ENCODE measurements around the gene TRAFD1.
"Not testable (repeated sequence)": the region's sequence is repeated elsewhere in the genome, so short reads cannot be mapped to it uniquely, and the experiment has no call there.

The TRAFD1 gene

GRCh38 chr12:112125250-112125999, at the start of gene TRAFD1:
Gene TRAFD1 (plus strand): TSS chr12:112125560. CDS start chr12:112130523, 4,963 bp downstream.
- peak; percentile 98 to 99 for DNase-seq

- no peak for DNase-seq
Observed at GRCh38 chr12:112087055-112087850, 38.1 kb upstream of the TRAFD1 start.

- DNase-seq, result no peak
Observed at GRCh38 chr12:112087851-112088250, 37.5 kb upstream of the TRAFD1 start.

GRCh38 chr12:112091563-112091962, 33.8 kb upstream of the TRAFD1 start:
- DNase-seq, result no peak

GRCh38 chr12:112096070-112096469, 29.3 kb upstream of the TRAFD1 start:
- no peak for DNase-seq

GRCh38 chr12:112096667-112097066, 28.7 kb upstream of the TRAFD1 start:
- peak in 1 of 2 donors; percentile 42 for DNase-seq

GRCh38 chr12:112097641-112098040, 27.7 kb upstream of the TRAFD1 start:
- DNase-seq, result no peak

- DNase-seq, result not testable (repeated sequence)
Observed at GRCh38 chr12:112100500-112100899, 24.9 kb upstream of the TRAFD1 start.

GRCh38 chr12:112102127-112102526, 23.2 kb upstream of the TRAFD1 start:
- DNase-seq, result no peak

GRCh38 chr12:112102746-112103145, 22.6 kb upstream of the TRAFD1 start:
- DNase-seq, result not testable (repeated sequence)

- DNase-seq, result no peak
Observed at GRCh38 chr12:112103758-112104503, 21.4 kb upstream of the TRAFD1 start.

- DNase-seq, result no peak
Observed at GRCh38 chr12:112105891-112106290, 19.5 kb upstream of the TRAFD1 start.

GRCh38 chr12:112107306-112108201, 17.8 kb upstream of the TRAFD1 start:
- peak; percentile 43 to 48 for DNase-seq

GRCh38 chr12:112108202-112109079, 16.9 kb upstream of the TRAFD1 start, which contains the start of gene NAA25:
Gene NAA25 (minus strand): TSS chr12:112108783. CDS start chr12:112108773, 10 bp downstream.
- peak; percentile 89 to 91 for DNase-seq

- DNase-seq, result not testable (repeated sequence)
Observed at GRCh38 chr12:112110787-112111662, 14.3 kb upstream of the TRAFD1 start.

- DNase-seq, result no peak
Observed at GRCh38 chr12:112111931-112112330, 13.4 kb upstream of the TRAFD1 start.

- DNase-seq, result no peak
Observed at GRCh38 chr12:112112409-112113133, 12.8 kb upstream of the TRAFD1 start.

- DNase-seq, result no peak
Observed at GRCh38 chr12:112115259-112116045, 9.9 kb upstream of the TRAFD1 start.
